H54 (cell line): ENCODE results near the gene CXorf65.

ENCODE experiments used
- DNase-seq: peaks from one replicate; pipeline ENCODE4 v3.0.0; 2011; ENCODE audit warnings: low spot score, mixed read lengths; ENCODE audit not compliant: insufficient read length
- FAIRE-seq: peaks from 3 replicates; lab custom pipeline; 2011; peaks lifted over from hg19 to GRCh38; lab: Jason Lieb, UNC
- POLR2A ChIP-seq: IDR thresholded peaks from 2 replicates; pipeline ENCODE4 v1.6.1; 2011; ENCODE audit warnings: low read depth, mild to moderate bottlenecking, low read length

The CXorf65 gene

DNA sequence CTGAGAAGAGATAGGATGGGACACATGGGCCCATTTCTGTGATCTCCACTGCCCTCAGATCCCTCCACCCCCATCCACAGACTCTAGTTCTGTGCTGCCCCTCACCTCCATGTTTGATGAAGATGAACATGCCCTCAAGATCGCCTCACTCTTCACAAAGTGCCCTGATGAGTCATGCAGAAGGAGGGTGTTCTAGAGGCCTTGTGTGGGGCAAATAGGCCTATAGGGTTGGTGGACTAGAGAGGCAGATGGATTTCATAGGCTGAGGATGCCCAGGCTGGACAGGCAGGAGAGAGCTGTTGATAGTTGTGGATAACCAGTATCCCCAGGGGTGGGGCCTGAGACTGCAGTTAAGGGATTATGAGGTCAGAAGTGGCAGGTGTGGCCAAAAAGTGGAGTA is at the start of gene CXorf65:
TSS of gene CXorf65 (minus strand) at position 314 of the 400 bp plus-strand sequence. CDS start at position 130, 184 bp downstream.
- DNase-seq: no peak
- no peak for FAIRE-seq
- no peak for TF ChIP-seq POLR2A

GRCh38 chrX:71154641-71155040 is 48.1 kb upstream of the CXorf65 start:
- no peak for DNase-seq
- no peak for FAIRE-seq
- TF ChIP-seq POLR2A: no peak

DNA sequence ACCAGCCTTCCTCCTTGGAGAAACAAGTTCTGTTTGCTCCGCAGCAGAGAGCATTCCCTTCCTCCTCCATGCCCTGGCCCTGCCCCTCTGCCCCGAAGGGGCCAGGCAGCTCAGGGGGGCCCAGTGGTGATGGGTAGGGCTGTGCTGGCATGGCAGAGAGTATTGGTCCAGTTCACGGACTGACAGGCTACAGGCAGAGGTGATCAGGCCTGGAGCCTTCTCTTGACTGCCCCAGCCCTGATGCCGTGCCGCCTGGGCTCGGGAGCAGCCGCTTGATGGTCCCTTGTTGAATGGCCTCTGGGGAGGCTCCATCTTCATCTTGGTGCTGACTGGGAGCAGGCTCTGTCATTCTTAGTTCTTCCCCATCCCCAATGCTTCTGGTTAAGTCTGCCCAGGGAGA is 47.7 kb upstream of the CXorf65 start:
- DNase-seq: no peak
- TF ChIP-seq POLR2A: no peak
- FAIRE-seq: no peak

DNA sequence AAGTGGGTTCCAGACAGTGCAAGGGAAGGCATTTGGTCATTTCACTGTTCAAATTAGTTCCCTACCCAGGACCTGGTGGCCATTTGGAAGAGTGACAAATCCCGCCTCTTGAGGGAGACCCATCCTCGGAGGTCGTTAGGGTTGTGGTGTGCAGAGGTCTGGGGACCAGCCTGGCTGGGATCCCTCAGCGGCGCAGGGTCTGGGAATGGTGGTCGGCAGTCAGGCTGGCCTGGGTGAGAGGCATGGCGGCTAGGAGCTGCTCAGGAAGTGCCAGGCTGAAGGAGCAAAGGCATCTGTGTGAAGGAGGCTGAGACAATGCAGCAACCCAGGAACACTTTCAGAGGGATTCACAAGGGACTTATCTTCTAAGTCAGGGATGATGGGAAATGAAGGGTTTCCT is 44.8 kb upstream of the CXorf65 start:
- no peak for FAIRE-seq
- no peak for TF ChIP-seq POLR2A
- no peak for DNase-seq

DNA sequence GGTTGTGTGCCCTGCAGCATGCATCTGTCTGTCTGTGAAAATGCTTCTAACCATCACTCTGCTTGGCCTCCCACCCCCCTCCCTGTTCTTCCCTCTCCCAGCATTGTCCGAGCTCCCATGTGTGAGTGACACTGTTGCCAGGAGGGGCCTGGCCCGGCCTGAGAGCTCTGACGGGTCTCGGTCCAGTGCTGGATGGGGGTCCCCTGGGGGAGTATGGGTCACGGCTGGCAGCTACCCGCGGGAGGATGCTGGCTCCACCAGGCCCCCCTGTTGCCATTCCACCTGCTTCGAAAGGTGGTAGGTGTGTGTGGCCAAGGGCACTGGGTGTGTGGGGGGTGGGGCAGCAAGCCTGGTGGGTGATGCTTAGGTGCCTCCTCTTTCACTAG is 41.7 kb upstream of the CXorf65 start:
- DNase-seq (no peak), FAIRE-seq (no peak)
- TF ChIP-seq POLR2A: no peak

GRCh38 chrX:71147496-71148277 is 41.1 kb upstream of the CXorf65 start:
- TF ChIP-seq POLR2A: no peak
- DNase-seq (no peak), FAIRE-seq (no peak)

DNA sequence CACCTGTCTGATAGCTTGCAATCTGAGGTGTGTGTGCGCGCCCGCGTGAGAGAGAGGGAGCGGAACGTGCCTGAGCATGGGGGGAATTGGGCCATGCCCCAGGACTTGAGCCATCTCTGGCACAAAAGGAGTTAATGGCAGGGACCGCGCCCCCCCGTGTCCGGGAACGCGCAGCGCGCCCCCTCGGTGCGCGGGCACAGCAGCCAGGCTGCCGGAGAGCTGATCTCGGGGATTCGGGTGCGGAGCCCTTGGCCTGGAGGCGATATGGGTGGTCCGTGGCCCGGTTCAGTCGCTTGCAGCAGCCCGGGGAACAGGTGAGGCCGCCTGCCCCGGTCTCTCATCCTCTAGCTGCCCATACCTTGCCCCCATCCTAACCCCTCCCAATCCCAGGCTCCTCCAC is 38.1 kb upstream of the CXorf65 start, which contains the start of gene NLGN3:
TSS of gene NLGN3 (plus strand) at position 191 of the 400 bp plus-strand sequence. CDS start 2,909 bp downstream, outside the sequence.
- TF ChIP-seq POLR2A: no peak
- DNase-seq (no peak), FAIRE-seq (no peak)

DNA sequence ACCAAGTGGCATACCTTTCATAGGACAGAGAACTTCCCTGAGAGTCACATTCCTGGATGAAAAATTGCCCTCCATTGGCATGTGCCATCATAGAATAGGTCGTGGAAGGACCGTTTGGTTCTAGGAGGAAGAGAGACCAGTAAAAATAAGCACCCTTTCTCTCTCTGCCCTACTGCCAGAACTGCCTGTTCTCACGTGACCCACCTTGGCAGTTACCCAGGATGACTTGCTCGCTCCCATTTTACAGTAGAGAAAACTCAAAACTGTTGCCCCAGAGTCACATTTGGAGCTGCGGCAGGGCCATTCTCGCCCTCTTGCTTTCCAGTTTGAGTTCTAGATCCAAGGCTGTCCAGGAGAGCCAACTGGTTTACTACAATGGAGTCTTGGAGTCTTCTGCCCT is 37.0 kb upstream of the CXorf65 start:
- no peak for TF ChIP-seq POLR2A
- FAIRE-seq (no peak), DNase-seq (no peak)

DNA sequence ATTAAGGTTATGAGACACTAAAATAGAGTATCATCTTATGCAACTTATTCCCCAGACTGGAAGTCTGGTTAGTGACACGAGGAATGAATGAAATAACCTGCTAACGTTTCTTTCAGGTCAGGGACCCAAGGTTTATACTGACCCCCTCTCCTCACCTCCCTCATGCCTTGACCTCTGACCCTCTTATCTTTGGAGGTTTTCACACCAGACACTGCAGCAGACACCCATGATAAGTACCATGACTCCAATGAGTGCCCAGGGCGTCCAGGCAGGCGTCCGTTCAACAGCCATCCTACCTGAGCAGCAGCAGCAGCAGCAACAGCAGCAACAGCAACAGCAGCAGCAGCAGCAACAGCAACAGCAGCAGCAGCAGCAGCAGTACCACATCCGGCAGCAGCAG is 33.9 kb upstream of the CXorf65 start:
- FAIRE-seq (no peak), DNase-seq (no peak)
- no peak for TF ChIP-seq POLR2A

GRCh38 chrX:71131510-71131909 is 25.0 kb upstream of the CXorf65 start:
- FAIRE-seq: no peak

DNA sequence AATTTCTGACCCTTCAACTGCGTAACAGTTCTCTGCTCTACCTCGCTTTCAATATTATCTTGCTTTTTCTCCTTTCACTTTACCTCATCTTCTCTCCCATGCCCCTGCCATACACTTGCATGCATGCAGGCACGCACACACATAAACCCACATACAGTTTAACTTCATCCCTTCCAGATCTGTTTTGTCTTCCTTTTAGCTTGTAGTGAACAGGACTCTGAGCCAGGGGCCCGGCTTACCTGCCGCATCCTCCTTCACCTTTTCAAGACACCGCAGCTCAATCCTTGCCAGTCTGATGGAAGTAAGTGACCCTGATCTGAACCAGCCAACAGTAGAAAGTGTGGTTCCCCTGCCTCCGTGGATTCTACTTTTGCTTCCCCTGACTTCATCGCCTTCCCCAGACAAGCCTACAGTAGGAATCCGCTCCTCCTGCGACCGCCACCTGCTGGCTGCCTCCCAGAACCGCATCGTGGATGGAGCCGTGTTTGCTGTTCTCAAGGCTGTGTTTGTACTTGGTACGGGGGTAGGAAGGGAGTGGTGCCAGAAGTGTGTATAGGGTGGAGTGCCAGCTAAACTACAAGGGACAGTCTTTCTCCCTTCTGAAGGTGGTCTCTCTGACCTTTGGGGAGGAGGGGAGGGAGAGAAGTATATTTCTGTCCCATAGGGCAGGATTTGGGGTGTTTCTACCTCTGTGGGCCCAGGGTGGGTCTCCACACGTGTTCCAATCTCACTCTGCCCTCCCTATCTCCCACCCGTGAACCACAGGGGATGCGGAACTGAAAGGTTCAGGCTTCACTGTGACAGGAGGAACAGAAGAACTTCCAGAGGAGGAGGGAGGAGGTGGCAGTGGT is 22.6 kb upstream of the CXorf65 start:
- DNase-seq (no peak), FAIRE-seq (no peak)
- no peak for TF ChIP-seq POLR2A

More at GRCh38 chrX:71131510-71131909, 25.0 kb upstream of the CXorf65 start:
- no peak for DNase-seq
- no peak for TF ChIP-seq POLR2A

GRCh38 chrX:71128166-71128833 is 21.8 kb upstream of the CXorf65 start:
- FAIRE-seq: no peak
- TF ChIP-seq POLR2A: no peak
- peak; percentile 35 for DNase-seq

DNA sequence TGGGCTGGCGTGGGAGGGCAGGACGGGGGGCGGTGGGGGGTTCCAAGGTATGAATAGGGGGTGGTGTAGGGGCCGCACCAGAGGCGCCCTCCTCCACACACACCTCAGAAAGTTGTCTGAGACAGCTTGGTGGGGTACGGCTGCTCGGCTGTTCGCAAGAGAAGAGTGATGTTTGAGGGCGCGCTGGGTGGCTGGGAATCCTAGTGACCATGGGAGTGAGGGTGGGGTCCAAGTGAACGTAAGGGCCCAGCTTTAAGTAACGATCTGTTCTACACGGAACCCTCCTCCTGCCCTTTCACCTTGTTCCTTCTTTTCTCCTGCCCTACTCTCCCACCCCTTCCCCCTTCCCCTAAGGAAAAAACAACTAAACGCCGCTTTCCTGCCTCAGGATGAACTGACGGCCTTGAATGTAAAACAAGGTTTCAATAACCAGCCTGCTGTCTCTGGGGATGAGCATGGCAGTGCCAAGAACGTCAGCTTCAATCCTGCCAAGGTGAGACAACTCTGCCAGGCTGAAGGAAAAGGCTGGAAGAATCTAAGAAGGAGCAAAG is 12.5 kb upstream of the CXorf65 start:
- DNase-seq: no peak
- no peak for FAIRE-seq
- TF ChIP-seq POLR2A: no peak
